NOMO-1 (cell line): ENCODE results near the gene KCNMA1.

ENCODE experiments used
- DNase-seq, 2 experiments: peaks; one replicate each; lab custom pipeline; 2025; ENCODE audit not compliant: unreplicated experiment in 2 of 2; lab: John Stamatoyannopoulos, UW

KCNMA1 gene

DNA sequence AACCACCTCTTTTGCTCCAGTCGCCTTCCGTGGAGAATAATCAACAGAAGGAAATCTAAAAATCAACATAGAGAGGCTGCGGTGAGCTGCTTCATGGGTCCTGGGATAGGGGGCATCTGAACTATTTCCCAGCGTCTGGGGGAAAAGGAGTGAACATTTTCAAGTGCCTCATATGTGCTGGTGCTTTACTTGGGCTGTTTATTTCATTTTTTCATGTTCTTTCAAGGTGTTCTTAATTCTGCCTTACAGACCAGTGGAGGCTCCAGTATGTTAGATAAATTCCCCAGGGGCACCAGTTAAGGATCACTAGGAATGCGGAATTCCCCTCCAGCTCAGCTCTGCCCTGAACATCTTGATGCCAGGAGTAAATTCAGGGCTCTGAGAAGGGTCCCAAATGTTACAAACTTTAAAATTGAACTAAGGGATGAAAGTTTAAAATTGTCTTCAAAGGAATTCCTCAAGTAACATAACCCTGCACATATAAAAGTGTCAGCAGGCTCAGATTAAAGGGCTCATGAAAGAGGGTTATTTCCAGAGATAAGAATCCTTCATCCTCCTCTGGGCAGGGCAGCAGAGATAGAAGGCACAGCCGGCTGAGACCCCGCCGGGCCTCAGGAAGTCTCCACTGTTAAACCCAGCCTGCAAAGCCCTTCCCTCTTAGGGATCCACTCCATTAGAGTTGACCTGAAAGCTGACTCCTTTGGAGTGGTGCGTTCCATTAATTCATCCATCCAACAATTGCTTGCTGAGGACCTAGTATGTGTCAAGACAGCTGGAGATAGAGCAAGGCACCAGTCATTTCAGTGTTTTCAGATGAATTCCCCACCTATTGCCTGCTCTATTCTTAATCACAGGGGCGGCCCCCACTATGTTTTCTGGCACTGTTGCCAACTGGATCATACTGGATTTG lies 345.8 kb downstream of the KCNMA1 start:
- no peak for DNase-seq

DNA sequence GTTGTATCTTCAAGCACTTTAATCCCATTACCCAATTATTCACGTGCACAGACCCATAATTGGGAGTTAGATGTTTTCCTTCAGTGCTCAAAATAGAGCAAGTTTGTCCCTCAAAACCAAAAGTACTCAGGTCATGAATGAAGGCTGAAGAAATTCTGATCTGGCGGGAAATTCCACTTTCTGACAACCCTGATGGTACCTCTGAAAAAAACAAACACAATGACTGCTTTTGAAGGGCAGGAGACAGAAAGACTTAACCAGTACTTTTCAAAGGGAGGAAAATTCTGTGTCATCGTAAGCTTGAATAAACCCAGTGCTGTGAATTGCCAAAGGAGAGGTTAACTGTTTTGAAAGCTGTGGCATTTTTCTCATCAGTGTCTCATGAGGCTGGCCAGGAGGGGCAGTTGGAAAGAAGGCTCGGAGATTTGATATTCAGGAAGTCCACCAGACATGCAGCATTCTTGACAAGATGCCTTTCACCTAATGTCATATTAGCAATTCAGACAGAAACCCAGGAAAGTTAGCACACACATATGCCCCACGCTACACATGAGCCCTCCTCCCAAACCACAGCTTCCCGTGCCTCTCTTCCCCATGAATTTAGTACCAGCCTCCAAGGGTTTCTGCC lies 347.0 kb downstream of the KCNMA1 start:
- DNase-seq, result no peak

DNA sequence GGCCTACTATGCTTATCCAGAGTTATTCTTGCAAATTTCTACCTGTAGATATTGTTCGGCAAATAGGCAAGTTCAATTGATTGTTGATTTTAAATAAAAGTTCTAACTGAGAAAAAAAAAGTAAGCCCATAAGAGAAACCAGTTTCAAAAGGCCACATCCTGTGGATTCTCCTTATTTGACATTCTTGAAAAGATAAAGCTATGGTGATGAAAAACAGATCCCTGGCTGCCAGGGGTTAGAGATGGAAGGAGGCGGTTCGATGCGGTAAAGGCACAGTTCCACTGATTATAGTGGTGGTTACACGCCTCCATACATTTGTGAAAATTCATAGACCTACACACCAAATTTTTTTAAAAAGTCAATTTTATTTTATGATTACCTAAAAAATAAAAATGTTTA lies 347.8 kb downstream of the KCNMA1 start:
- no peak for DNase-seq

DNA sequence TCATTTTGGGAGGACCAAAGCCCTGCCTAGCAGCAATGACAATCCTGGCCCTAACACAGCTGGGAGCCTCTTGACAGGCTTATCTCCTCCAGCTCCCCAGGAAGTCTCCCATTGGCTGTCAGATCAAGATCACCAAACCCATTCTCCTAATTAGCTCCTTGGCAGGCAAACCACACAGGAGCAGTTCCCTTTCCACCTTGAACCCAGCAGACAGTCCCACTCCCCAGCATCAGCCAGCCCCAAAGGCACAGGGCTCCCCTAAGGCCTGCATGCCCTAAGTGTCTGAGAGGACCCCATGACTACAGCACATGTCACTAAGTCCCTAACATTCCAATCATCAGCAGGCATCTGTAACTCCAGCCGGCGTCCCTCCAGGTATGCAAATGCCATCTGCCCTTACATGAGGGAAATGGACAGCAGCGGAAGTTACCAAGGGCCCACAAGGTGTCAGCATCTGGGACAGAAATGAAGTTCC lies 348.5 kb downstream of the KCNMA1 start:
- no peak for DNase-seq

DNA sequence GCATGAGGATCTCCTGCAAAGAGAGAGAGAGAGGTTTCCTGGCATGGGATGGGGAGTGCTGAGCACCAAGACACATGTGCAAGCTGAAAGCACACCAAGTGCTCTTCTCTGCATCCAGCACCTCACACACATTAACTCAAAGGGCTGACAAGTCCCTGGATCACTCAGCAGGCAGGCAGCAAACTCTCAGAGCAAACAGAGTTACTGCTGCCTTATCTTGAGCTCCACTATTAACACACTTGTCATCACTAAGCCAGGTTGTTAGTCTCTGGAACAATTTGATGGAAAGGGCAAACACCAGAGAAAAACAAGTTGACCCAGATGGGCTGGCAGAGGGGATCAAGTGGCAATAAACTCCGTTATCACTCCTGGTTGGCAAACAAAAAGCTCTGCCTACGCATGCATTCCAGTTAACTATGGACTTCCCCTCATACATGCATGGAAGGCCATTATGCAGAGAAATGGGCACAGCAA lies 349.9 kb downstream of the KCNMA1 start:
- DNase-seq, result no peak

DNA sequence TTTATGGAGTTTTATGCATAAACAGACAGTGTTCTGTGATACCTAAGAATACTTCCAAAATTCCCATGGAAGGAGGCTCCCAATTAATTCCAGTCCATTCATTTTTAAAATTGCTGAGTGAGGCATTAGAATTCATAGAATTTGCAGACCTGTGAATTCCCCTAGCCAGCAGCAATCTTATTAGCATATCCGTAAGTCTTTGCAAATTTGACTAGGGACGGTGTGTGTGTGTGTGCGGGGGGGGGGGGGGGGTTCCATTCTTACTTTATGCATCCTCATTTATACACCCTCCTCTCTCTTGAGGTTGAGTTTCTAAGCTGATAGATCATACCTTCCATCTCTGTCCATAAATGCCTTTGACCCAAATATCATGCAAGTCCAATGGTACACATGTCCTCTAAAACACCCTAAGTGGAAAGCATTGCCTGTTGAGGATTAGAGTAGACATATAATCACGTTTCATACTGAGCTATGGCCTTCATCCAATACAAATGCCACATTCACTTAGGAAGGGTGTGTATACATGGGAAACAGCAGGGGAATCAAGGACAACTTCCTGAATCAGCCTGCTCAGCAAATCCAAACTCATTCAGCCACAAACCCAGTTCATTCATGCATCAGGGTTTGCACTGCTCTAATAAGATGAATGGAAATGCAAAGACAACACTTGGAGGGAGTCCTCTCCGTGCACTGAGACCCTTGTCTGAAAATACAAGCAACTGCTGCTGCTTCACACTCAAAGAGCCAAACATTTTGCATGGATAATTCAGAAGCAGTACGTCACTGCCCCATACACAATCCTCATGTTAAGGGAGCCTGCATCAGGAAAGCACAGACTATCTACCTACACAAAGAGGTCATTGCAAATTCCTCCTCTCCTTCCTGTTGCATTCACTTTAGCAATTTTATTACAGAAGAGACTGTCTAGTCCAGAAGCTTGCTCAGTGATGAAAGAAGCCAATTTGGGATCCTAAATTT lies 350.8 kb downstream of the KCNMA1 start:
- DNase-seq, result no peak

DNA sequence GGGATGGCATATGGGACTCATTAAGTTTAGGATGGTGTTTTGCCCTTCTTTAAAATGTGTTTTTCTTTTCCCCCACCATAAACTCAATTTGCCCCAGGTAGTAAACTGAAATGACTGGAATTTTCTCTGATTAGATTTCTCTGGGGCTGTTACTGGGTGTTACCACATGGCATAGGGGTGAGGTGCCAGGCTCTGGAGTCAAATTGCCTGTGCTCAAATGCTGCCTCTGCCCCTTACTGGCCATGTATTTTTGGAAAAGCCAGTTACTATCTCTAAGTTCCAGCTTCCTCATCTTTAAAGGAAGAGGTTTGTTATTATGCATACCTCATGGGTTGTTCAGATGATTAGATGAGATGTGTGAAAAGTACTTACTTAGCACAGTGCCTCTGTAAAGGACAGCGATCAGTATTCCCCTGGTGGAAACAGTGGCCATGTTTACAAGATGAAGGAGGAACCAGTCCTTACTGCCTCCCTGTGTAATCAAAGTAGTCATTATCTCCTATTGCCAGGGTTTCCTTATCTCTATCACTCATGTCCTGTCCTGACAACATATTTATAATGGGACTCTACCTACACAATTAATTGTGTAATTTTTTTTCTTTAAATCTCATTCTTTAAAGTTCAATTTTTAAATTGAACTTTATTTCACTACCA lies 352.0 kb downstream of the KCNMA1 start:
- no peak for DNase-seq

DNA sequence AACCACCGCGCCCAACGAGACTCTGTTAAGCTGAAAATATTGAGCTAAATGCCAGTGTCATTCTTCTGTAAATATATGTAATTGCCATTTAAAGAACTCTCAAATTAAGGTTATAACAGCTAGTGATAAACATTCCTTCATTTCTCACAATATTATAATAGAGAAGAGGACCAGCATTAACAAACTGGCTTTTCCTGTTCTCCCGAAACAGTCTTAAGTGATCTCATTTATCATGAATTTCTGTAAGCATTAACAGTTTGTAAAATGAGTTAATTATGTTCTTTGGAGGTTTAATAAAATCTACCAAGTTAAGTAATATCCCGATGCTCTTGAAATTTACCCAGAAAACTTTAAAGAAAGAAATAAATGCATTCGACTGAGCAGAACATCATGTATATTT lies 352.8 kb downstream of the KCNMA1 start:
- no peak for DNase-seq

DNA sequence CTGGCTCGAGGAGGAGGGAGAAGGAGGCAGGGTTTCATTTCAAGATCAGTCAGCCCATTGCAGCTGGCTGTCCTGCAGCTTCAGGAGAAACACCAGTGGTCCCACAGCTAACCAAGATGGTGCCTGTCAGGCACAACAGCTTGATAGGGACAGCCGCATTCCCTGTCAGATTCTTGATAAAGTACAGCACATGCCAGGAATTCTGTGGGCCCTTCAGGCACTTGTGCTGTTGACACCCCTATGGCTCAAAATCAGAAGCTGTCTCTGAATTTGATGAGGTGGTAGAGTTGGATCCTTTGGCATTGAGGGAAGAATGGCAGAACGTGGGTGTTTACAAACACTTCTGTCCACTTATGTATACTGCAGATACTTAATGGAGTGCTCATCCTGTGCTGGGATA lies 354.3 kb downstream of the KCNMA1 start:
- no peak for DNase-seq

DNA sequence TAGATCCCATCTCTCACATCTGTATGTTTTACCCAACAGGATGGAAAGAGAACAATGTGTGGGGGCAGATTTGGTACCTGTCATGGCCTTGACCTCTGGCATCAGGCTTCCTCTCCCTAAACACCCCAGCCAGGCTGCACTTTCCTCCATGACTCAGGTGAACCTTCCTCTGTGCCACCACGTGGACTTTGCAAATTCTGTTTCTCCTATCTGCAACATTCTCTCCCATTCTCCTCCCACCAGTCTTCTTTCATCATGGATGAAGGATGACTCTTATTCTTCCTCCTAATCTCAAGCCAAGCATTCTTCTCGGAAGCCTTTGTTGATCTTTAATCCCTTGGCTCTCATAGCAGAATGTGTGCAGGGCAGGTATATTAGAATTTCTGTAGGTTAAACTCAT lies 355.4 kb downstream of the KCNMA1 start:
- DNase-seq, result no peak

DNA sequence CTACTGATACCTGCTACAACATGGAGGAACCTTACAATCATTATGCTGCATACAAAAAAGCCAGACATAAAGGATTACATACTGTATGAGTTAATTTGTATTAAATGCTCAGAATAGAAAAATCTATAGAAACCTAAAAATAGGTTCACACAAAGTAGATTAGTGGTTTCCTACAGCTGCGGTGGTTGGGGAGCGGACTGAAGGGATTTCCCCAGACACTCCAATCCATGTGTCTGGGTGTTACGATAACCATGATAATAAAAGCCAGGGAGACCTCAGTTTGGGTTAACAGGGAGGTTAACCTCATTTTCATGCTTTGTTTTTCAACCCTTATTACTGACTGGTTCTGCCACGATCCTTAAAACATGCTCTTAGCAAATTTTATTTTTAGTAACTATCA lies 355.9 kb downstream of the KCNMA1 start:
- no peak for DNase-seq

DNA sequence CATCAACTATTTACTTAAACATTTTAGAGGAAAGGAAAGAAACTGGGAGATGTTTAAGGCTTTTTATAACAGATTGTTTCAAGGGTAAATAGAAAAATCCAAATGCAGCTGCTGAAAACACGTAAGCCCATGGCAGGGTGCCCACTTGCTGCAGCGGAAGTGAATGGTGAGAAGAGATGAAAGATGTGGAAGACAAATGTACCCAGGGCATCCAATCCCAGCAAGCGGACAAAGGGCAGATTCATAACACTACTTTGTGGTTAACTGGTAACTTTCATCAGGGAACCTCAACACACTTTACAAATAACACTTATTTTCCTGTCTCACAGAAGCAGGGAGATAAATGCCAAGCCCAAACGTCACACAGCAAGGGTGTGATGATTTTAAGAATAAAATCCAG lies 358.4 kb downstream of the KCNMA1 start:
- no peak for DNase-seq

DNA sequence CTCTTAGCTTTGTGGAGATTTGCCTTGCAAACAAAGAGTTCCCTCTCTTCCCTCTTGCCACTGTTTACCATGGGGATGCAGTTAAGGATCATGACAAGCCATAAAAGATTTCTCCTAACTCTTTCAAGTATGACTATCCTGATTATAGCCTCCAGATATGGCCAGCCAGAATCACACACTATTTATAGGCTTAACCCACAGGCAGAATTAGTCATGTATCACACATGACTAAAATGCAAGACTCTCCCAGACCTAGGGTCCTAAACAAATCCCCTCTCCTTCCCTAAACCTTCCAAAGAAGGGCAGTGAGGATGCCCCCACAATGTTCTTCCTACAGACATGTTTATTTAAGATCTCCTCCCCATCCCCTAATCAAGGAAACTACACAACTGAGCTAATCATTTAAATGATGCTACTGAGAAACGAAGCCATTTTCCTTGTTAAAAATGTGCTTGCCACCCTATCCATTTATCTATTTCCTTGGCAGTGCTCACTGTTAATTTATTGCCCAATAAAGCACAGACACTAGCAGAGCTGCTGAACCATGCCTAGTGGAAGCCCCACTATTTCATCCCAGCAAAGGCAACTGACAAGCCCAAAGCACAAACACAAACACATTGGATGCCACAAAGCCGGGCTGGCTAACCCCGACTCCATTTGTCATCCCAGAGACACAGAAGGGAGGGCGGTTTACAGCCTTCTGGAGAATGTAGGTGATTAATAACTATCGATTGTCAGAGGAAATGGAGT lies 363.4 kb downstream of the KCNMA1 start:
- no peak for DNase-seq

DNA sequence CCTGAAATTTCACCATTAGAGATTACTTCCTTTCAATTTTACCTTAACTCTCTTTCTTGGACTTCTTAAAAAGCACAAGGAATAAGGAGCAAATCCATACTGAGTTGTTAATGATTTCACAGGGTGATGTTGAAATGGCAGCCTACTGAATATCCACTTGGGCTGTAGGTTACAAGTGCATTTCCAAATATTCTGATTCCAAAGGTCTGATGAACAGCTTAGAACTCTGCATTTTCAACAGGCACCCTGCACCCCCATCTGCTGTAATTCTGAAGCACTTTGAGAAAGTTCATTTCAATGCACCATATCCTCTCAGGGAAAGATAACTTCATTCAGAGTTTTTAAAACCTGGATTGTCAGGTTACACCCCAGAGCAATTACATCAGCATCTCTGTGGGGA lies 368.4 kb downstream of the KCNMA1 start:
- no peak for DNase-seq

DNA sequence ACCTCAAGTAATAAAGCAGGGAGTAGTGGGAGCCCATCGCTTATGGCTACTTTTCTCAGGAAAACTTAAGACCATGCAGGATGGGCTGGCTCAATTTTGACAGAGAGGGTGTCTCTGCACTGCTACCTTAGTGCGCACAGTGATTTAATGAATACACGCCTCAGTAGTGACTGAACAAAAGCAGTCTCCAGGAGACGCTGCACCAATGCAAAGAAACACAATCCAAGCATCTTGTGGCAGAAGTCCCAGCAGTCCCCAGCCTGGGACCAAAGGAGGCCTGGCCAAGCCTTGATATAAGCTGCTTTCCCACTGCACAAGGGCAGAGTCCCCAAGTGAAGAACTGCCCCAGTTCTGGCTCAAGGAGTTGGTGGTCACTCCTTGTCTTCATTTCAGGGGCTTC lies 368.9 kb downstream of the KCNMA1 start:
- DNase-seq, result no peak

DNA sequence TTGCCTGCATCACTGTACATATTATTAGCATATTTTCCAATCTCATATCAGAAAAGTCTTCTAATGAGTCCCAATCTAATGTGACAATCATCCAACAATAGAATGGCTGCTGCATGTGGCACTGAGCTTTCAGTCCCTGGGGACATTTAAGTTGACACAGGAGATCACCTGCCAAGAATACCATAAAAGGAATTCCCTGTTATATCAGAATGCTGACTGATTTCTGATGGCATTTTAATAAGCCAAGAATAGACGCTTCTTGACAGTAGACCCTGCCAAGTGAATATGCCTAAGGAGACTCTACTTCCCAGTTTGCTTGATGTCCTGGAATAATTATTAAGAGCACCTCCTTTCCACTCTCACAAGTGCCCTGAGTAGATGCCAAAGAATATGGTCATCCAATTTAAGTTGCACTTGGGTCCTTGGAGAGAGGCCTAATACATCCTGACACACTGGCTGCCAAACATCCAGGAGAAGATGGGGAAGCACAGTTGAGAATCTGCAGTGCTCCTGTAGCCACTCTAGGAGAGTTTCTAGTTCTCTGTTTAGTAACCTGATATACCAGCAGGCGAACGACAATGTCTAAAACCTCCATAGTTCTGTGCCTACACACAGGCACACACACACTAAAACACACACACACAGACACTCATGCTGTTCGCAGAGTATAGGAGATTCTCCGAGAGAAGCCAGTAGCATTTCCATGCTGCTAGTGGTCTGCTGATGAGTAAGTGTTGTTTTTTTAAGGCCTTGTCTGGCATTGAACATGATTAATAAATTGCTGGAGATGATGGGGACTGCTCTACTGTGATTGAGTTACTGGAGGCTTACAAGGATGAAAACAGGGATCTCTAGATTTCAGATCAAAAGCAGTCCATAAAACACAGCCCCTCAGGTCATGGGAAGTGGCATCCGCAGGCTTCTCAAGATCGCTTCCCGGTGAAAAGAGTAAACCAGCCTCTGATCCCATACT lies 369.6 kb downstream of the KCNMA1 start:
- no peak for DNase-seq

DNA sequence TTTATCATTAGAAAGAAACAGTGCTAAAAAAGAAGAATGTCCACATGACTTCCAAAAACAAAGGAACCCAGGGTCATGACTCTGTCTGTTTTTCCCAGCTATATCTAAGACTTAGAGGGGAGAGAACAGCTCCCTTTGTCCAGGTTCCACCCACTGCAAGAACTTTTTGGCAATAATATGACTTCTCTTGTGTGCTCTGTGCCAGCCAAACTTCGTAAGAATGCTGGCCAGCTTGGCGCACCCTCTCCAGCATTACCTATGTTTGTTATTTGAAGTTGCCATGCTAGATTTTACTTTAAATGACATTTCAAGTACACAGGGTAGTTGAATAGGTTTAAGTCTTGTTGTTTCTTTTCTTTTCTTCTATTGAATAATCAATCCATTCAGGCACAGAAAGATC lies 371.4 kb downstream of the KCNMA1 start:
- DNase-seq, result no peak

DNA sequence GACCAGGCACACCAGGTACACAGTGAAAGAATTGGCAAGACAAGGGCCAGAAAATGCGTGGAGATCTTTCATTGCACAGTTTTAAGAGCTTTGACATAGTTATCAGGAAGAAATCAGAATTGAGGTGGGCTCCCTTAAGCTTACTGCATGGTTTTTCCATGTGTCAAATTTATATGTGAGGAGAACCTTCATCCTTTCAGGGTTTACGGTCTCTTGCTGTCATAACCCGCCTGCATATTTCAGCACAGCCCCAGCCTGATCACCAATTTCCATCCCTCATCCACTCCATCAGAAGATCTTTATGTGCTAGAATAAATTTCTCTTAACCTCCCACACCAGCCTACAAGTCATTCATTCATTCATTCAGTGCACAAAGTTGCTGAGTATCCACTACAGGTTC lies 373.1 kb downstream of the KCNMA1 start:
- DNase-seq, result no peak

DNA sequence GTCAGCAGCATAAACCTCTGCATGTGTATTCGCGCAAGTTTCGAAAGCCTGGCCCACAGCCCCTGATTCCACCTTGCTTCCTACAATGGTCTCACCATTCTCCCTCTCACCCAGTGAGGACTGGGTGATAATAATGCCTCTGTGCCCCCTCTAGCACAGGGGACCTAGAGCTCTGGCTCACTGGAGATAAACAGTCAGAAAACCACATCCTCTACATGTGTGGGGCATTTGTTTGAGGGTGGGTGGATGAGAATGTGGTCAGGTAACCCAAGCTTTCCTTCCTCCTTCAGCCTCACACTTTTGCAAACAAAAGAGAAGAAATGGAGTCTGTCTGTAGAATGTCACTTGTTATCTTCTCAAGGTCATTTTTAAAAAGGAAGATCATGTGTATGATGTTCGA lies 373.5 kb downstream of the KCNMA1 start:
- peak; percentile 49 to 60 for DNase-seq
